ENCODE results near the gene STK26.
"Not testable (repeated sequence)": the region's sequence is repeated elsewhere in the genome, so short reads cannot be mapped to it uniquely, and the experiment has no call there.

Gene STK26

DNA sequence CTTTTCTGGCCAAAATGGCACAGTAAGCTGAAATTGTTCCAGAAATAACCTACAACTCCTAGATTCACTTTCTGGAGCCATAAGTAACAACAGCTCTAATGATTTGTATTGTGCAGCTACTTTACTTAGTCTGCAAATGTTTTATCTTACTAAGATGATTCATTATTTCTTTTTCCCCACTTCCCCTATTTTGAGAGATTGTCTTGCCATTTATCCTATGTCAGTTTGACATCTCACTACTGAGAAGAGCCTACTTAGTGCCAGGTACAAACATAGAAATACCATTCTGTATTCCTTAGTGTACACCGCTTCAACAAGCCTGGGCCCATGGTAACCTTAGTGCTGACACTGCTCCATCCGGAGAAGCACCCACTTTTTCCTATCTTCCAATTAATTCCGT, 13.8 kb upstream of the STK26 start:
- Histone ChIP-seq H3K9me3 (ENCODE audit: insufficient read depth, low read depth, low read length) (no peaks in the 10 kb centered on the region), H3K27me3 (ENCODE audit: insufficient read depth, low read length, poor library complexity, severe bottlenecking) (no peaks in the 10 kb centered on the region), H2AFZ (ENCODE audit: low read length) (no peak overlapping the region), H3K9me2 (replicated peaks; ENCODE audit: low read depth, low read length) (no peaks in the 10 kb centered on the region), H3K4me3 (ENCODE audit: low read length, poor library complexity, severe bottlenecking) (no peak overlapping the region), H3K36me3 (ENCODE audit: insufficient read depth, low read length) (no peaks in the 10 kb centered on the region), H3K4me2 (ENCODE audit: low read depth, low read length, poor library complexity, severe bottlenecking) (peak overlapping the region; percentile 27), H3K9ac (ENCODE audit: low read depth, low read length, poor library complexity, severe bottlenecking) (no peak overlapping the region), H3F3A (ENCODE audit: low read depth) (no peaks in the 10 kb centered on the region), H3K4me1 (ENCODE audit: insufficient read depth, low read length, poor library complexity, severe bottlenecking) (peaks cover 24% of the 10 kb centered on the region), H3K79me2 (ENCODE audit: insufficient read depth, low read length) (no peaks in the 10 kb centered on the region), H4K20me1 (ENCODE audit: insufficient read depth, low read length, poor library complexity, severe bottlenecking) (no peaks in the 10 kb centered on the region)
- TF ChIP-seq EZH2phosphoT487 (IDR thresholded peaks at IDR 0.05; ENCODE audit: borderline replicate concordance): no peak
- TF ChIP-seq, protein P1, sequence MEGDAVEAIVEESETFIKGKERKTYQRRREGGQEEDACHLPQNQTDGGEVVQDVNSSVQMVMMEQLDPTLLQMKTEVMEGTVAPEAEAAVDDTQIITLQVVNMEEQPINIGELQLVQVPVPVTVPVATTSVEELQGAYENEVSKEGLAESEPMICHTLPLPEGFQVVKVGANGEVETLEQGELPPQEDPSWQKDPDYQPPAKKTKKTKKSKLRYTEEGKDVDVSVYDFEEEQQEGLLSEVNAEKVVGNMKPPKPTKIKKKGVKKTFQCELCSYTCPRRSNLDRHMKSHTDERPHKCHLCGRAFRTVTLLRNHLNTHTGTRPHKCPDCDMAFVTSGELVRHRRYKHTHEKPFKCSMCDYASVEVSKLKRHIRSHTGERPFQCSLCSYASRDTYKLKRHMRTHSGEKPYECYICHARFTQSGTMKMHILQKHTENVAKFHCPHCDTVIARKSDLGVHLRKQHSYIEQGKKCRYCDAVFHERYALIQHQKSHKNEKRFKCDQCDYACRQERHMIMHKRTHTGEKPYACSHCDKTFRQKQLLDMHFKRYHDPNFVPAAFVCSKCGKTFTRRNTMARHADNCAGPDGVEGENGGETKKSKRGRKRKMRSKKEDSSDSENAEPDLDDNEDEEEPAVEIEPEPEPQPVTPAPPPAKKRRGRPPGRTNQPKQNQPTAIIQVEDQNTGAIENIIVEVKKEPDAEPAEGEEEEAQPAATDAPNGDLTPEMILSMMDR (conservative IDR thresholded peaks at IDR 0.05; ENCODE audit: low read length): no peak

DNA sequence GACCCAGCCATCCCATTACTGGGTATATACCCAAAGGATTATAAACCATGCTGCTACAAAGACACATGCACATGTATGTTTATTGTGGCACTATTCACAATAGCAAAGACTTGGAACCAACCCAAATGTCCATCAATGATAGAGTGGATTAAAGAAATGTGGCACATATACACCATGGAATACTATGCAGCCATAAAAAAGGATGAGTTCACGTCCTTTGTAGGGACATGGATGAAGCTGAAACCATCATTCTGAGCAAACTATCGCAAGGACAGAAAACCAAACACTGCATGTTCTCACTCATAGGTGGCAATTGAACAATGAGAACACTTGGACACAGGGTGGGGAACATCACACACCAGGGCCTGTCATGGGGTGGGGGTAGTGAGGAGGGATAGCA, 12.9 kb upstream of the STK26 start:
- not testable (repeated sequence) for H2AFZ ChIP-seq (ENCODE audit: low read length); H4K20me1 ChIP-seq (ENCODE audit: insufficient read depth, low read length, poor library complexity, severe bottlenecking); H3K27me3 ChIP-seq (ENCODE audit: insufficient read depth, low read length, poor library complexity, severe bottlenecking); H3K36me3 ChIP-seq (ENCODE audit: insufficient read depth, low read length); H3K4me3 ChIP-seq (ENCODE audit: low read length, poor library complexity, severe bottlenecking); H3K9ac ChIP-seq (ENCODE audit: low read depth, low read length, poor library complexity, severe bottlenecking); H3K9me3 ChIP-seq (ENCODE audit: insufficient read depth, low read depth, low read length); H3K9me2 ChIP-seq (replicated peaks; ENCODE audit: low read depth, low read length); H3K79me2 ChIP-seq (ENCODE audit: insufficient read depth, low read length); H3K4me2 ChIP-seq (ENCODE audit: low read depth, low read length, poor library complexity, severe bottlenecking); H3F3A ChIP-seq (ENCODE audit: low read depth)
- H3K4me1 ChIP-seq (ENCODE audit: insufficient read depth, low read length, poor library complexity, severe bottlenecking): peaks cover 33% of the 10 kb centered on the region

GRCh38 chrX:132015875-132016274, 7.2 kb upstream of the STK26 start:
- Histone ChIP-seq H3K9ac (ENCODE audit: low read depth, low read length, poor library complexity, severe bottlenecking) (peak overlapping the region; percentile 74), H3K9me2 (replicated peaks; ENCODE audit: low read depth, low read length) (no peaks in the 10 kb centered on the region), H3K27me3 (ENCODE audit: insufficient read depth, low read length, poor library complexity, severe bottlenecking) (no peaks in the 10 kb centered on the region), H3K79me2 (ENCODE audit: insufficient read depth, low read length) (peaks cover 3% of the 10 kb centered on the region), H3K36me3 (ENCODE audit: insufficient read depth, low read length) (no peaks in the 10 kb centered on the region), H4K20me1 (ENCODE audit: insufficient read depth, low read length, poor library complexity, severe bottlenecking) (no peaks in the 10 kb centered on the region), H3K4me3 (ENCODE audit: low read length, poor library complexity, severe bottlenecking) (no peak overlapping the region), H3K4me1 (ENCODE audit: insufficient read depth, low read length, poor library complexity, severe bottlenecking) (peaks cover 52% of the 10 kb centered on the region), H3K4me2 (ENCODE audit: low read depth, low read length, poor library complexity, severe bottlenecking) (peak overlapping the region; percentile 72), H3K9me3 (ENCODE audit: insufficient read depth, low read depth, low read length) (no peaks in the 10 kb centered on the region), H3F3A (ENCODE audit: low read depth) (0 out of 2 replicates have a peak, but pooled peaks cover 6% of the 10 kb centered on the region), H2AFZ (ENCODE audit: low read length) (no peak overlapping the region)
- TF ChIP-seq, protein P1 (conservative IDR thresholded peaks at IDR 0.05; ENCODE audit: low read length): no peak
- TF ChIP-seq EZH2phosphoT487 (IDR thresholded peaks at IDR 0.05; ENCODE audit: borderline replicate concordance): no peak

DNA sequence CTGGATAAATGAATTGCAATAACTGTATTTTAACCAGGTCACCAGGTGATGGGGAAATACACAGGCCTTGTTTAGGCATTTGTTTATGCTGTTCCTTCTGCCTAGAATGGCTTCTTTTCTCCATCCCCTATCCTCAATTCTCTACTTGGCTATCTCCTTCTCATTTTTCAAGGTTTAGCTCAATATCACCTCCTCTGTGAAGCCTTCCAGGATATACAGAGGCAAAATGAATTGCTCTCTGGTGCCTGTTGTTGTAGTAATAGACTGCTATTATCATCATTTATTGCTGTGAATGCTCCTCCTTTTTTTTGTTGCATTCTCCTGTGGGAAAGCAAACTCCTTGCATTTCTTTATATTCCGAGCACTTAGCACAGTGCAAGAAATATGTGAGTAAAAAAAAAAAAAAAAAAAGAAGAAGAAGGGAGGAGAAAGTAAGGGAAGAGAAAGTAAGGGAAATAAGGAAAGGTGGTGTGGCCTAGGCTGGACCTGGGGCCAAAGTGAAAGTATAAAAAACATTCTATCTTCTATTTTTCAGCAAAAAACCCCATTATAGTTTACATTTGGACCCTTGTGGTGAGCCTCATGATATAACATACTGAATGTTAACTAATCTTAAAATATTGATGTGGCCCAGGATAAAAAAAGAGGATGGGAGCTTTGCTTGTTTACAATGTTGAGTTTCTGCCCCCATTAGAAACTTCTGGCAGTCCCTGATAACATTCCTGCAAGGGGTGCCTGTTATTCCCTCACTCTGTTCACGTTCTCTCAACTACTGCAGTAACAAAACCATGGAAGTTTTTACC, 6.3 kb upstream of the STK26 start:
- no peak for TF ChIP-seq EZH2phosphoT487 (IDR thresholded peaks at IDR 0.05; ENCODE audit: borderline replicate concordance)
- TF ChIP-seq, protein P1 (conservative IDR thresholded peaks at IDR 0.05; ENCODE audit: low read length): no peak
- H4K20me1 ChIP-seq (ENCODE audit: insufficient read depth, low read length, poor library complexity, severe bottlenecking): no peaks in the 10 kb centered on the region
- H3K4me3 ChIP-seq (ENCODE audit: low read length, poor library complexity, severe bottlenecking): peak overlapping the region; percentile 61
- no peak overlapping the region for H2AFZ ChIP-seq (ENCODE audit: low read length)
- H3K79me2 ChIP-seq (ENCODE audit: insufficient read depth, low read length): peaks cover 12% of the 10 kb centered on the region
- no peaks in the 10 kb centered on the region for H3K27me3 ChIP-seq (ENCODE audit: insufficient read depth, low read length, poor library complexity, severe bottlenecking)
- H3K9me3 ChIP-seq (ENCODE audit: insufficient read depth, low read depth, low read length): no peaks in the 10 kb centered on the region
- peak overlapping the region; percentile 74 for H3K9ac ChIP-seq (ENCODE audit: low read depth, low read length, poor library complexity, severe bottlenecking)
- peak overlapping the region; percentile 72 for H3K4me2 ChIP-seq (ENCODE audit: low read depth, low read length, poor library complexity, severe bottlenecking)
- no peaks in the 10 kb centered on the region for H3K36me3 ChIP-seq (ENCODE audit: insufficient read depth, low read length)
- peaks cover 60% of the 10 kb centered on the region for H3K4me1 ChIP-seq (ENCODE audit: insufficient read depth, low read length, poor library complexity, severe bottlenecking)
- H3F3A ChIP-seq (ENCODE audit: low read depth): 0 out of 2 replicates have a peak, but pooled peaks cover 6% of the 10 kb centered on the region
- H3K9me2 ChIP-seq (replicated peaks; ENCODE audit: low read depth, low read length): no peaks in the 10 kb centered on the region
